ENCODE results near the gene PXK.

Gene PXK

DNA sequence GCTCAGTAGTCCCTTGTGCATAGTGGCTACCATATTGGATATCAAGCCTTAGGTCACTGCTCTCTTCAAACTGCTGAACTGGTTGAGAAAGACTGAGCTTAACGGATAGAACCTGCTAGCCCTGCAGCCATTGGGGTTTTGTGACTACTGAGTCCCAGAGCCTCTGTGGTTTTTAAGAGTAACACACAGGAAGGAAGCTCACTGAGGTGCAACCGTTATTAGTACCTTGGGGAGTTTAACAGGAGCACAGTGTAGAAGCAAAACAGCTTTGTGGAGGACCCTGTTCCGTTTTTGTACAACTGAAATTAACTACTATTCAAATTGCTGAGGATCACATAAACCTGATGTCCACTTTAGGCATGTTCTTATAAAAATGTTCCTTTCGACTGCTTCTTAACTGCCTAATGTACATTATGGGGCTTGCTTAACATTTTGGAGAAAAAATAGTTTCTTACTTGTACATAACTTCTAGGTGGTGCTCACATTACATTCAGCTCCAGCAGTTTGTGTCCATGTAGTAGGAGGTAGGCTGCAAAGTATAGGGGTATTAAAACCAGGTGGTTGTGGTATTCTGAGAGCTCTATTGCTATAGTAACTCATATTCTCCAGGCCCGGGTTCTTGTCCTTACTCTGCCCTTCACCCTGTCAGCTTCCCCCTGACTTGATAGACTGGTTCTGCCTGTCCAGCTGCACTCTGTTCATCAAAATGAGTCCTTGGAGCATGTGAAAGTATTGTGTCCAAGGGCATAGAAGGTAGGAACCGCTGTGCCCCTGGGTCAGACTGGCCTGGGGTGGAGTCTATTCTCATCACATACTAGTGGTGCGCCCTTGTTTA is 17.3 kb downstream of the PXK start:
- no peak for DNase-seq

DNA sequence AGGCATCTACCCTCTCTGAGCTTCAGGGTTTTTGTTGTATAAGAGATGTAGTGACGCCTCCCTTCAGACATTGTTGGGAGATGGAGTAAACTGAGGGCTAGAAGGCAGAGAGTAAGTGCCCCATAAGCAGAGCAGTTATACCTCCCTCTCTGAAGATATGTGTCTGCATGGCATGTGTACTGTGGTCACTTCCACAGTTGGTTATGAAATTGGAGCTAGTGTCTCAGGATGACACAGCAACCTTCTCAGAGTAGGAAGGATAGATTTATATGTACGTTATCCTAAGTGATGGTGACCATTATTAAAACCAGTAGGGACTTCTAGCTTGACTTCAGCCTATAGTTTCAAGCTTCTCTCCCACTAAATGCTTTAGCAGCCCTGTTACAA is 17.9 kb downstream of the PXK start:
- DNase-seq = no peak

DNA sequence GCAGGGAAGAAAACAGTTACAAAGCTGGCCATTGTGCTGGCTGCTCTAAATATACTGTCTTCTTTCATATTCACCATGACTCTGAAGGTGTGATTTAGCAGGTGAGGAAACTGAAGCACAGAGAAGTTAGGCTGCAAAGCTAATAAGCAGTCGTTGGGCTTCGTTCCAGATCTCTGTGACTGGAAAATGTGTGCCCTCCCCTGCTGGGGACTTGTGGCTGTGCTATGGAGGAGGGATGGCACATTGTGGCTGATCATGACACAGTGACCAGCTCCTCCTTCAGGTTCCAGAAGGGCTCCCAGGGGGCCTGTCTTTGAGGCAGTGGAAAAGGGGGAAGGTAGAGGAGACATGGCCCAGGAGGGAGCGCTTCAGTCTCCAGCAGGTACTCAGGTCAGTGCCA is 19.2 kb downstream of the PXK start:
- no peak for DNase-seq

DNA sequence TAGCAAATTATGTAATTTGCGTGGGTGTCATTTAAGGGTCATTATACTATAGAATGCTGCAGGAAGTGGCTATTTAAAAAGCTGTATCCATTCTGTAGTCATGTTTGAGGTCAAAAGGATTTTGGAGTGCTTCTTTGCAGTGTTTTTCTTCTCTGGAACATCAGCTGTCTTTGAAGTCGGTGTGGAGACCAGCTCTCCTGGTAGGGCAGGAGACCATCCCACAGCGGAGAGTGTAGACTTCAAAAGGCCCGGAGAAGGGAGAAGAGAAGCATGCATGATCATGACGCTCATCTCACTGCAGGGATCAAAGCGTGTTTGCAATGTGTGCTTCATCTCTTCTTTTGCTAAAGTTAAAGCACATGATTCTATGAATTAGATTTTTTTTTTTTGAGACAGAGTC is 19.9 kb downstream of the PXK start:
- DNase-seq = no peak

DNA sequence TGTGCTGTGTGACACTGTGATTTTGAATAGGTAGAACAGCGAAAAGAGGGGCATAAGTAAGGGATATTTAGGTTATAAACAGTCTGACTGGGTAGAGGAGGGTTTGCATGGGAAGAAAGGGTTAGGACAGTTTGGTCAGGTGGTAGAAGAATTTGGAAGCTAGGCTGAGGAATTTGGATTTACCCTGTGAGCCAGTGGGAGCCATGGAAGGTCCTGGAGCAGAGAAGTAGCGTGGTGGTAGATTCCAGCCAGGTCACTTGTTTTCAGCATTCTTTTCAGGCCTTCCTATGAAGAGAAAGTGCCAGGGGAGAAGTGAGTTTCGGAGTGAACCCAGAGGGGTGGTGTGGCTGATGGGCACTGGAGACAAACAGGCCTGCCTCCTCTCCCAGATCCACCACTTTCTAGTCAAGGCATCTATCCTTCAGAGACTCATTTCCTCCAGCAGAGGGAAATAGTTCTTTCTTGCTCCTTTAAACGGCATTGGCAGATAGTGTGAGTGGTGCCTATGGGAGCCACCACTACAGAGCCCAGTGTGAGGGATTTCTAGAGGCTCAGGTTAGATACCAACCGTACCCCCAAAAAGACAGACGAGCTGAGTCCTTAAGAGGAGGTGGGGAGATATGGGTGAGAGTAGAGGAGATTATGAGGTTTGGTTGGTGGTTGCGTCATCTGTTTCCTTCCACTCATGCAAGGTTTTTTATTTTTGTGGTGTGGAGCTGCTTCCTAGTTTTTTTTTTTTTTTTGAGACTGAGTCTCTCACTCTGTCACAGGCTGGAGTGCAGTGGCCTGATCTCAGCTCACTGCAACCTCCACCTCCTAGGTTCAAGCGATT is 21.2 kb downstream of the PXK start:
- DNase-seq = no peak

DNA sequence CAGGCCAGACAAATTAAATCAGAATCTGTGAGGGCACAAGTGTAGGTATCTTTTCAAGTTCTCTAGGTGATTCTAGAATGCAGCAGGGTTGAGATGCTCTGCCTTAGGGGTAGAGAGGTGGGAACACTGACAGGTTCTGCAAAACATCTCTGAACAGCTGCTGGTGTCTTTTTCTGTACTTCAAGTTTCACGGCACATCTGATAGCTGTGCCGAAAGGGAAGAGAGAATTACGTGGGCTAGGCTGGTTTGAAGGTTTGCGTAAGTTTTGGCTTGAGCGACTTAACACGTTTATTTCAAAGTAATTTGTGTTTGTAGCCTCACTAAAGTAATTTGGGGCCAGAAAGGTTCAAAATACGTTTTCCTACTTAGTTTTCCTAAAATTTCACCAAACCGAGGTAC is 22.5 kb downstream of the PXK start:
- DNase-seq = no peak

DNA sequence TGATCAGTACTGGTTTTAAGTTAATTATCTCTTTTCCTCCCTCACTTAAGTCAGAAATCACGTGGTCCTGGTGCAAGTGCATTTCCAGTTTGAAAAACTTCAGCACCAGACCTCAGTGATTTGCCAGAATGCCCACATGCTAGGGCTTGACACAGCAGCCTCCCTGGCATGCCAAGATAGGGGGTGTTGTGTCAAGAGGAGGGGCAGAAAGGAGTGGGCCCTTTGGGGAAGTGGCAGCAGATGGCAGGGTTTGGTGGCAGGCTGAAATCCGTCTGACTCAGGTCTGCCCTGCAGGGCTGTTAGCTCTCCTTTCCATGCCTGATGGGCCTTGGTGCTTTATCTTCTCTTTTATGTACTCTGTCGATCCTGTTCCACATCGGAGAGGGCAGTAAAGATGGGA is 23.4 kb downstream of the PXK start:
- DNase-seq = no peak

DNA sequence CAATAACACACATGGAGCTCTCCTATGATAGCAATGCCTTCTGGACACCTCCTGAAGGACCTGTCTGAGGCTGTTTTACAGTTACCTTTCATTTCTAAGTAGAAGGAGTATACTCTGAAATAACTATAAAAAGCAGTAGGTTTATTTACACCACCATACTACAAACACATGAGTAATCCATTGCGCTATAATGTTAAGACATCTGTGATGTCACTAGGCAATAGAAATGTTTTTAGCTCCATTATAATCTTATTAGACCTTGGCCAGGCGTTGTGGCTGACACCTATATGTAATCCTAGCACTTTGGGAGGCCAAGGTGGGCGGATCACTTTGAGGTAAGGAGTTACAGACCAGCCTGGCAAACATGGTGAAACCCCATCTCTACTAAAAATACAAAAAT is 24.7 kb downstream of the PXK start:
- DNase-seq = no peak

DNA sequence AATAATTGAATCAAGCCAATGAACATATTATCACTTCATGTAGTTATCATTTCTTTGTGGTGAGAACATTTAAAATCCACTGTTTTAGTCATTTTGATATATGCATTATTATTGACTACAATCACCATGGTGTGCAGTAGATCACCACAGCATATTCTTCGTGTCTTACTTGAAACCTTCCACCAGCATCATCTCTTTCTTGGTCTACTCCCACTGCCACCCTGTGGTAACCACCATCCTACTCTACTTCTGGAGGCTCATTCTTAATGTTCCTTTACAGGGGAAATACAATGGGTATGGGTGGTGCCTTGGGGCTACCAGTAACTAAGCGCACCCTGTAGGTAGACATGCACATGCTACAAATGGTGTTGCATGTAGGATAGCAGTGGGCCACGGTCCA is 25.4 kb downstream of the PXK start:
- no peak for DNase-seq

DNA sequence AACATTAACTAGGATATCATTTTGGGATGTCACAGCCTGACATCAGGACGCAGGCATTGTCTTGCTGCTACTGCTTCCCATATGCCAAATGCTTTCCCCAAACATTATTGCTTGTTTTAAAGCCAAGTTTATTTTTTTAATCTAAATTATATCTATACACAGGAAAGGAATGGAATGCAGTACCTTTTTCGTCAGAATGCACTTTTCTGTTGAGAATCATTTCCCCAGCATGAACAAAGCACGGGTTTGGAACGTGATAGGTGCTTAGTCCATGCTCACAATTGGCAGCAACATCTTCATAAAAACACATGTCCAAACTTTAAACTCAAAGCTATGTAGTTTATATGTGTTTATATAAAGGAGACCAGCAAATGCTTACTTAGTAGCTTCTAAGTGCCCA is 26.1 kb downstream of the PXK start:
- DNase-seq = no peak

DNA sequence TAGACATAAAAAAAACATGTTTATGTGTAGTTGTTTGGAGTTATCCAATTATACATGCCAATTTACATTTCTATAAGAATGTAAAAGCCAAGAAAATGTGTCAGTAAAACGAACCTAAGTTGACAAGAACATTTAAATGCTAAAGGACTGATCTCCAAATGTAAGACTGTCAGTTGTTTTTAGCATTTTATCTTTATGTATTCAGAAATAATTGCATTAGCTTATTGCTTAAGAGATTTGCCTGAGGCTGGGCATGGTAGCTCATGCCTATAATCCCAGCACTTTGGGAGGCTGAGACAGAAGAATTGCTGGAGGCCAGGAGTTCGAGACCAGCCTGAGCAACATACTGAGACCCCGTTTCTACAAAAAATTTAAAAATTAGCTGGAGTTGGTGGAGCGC is 26.9 kb downstream of the PXK start:
- DNase-seq = no peak

DNA sequence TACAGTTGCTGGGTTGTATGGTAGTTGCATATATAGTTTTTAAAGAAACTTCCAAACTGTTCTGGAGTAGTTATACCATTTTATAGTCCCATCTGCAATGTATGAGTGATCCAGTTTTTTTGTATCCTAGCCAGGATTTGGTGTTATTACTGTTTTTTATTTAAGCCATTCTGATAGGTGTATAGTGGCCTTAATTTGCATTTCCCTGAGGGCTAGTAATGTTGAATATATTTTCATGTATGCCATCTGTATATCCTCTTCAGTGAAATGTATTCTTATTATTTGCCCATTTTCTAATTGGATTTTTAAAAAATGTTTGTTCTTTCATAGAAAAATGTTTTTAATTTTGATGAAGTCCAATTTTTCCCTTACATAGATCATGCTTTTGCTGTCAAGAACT is 29.2 kb downstream of the PXK start:
- no peak for DNase-seq

DNA sequence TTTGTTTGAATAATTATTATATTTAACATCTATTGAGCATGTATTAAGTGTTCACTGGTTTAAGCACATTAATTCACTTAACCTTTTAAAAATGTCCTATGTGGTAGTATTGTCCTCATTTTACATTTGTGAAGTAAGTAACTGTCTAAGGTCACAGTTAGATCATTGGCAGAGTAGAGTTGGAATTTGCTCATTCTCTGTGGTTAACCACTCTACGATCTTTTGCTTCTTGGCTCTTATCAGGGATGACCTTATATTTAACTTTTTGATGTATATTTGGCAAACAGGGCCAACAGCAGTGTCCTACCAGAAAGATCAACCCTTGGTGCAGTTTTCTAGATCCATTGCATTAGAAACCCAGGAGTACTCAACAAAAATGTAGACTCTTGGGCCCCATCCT is 34.0 kb downstream of the PXK start:
- no peak for DNase-seq

DNA sequence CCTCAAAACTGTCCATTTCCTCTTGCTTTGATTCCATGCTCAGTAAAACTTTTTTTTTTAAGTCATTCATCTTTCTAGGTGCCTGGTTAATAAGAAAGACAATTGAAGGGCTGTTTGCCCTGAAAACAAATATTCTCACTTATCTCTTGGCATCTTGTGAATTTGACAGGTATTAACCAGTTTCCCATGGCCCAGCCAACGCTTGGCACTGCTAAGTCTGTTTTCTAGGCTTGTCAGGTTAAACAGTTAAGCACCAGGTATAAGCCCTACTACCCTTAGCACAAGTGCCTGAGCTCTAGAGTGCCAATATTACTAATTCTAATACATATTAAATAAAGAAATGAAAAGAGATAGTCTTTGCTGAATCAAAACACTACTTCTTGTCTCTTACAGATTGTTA is 36.3 kb downstream of the PXK start:
- DNase-seq = no peak

DNA sequence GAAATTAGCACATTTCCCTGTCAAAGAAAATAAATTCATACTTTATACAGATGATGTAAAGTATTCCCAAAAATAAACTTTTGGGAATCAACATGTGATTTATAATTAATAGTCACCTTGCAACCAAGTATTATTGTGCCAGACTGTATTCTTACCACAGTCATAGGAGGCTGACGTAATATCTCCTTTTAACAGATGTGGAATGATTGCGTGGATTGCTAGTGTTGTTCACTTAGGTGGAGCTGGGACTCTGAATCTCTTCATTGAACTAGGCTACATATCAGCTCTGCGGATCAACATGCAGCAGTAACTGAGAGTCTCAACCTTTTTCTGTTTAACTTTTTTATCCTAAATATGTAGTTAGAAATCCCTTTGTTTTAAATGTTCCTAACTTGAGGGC is 37.2 kb downstream of the PXK start:
- no peak for DNase-seq

DNA sequence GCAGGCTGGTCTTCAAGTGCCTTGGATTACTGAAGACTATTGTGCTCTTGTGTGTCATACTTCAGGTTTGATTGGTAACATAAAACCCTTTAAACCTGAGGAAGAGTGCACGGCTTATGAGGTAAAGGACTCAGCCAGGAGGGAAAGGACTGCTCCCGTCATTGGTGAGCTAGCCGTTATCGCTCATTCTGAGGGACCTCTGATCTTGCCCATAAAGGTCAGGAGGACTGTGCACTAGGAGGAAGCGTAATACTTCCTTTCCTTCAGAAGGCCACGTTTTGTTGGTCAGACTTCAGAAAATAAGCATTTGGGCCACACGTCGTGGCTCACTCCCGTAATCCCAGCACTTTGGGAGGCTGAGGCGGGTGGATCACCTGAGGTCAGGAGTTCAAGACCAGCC is 37.7 kb downstream of the PXK start:
- DNase-seq = no peak

DNA sequence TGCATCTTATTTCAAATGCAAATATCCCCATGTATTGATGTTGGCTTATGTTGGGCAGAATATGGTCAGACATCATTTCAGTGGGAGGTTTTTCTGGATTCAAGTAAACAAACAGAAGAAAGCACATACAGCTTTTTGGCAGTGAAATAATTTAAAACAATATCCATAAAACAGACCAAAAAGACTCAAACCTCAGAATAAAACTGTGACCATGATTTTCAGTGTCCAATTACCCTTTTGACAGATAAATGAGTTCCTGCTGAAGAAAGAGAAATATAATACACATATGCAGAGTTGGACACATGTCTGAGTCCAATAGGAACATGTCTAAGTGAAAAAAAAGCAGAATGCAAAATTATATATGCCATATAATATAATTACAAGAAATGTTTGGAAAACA is 39.1 kb downstream of the PXK start:
- no peak for DNase-seq

DNA sequence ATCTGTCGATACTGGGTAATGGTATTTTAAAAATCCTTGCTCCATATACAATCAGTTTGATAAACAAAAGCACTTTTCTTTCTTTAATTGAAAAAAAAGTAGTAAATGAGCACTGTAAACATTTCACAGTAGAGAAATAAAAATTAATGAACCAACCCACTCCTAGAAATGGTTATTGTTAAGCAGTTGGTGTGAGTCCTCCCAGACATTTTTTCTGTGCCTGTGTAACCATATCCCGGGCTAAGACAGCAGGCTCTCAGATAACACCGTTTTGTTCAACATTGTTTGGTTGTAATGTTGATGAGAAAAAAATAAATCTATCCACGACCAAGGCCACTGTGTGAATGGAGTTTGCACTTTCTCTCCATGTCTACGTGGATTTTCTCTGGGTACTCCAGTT is 42.6 kb downstream of the PXK start:
- no peak for DNase-seq

DNA sequence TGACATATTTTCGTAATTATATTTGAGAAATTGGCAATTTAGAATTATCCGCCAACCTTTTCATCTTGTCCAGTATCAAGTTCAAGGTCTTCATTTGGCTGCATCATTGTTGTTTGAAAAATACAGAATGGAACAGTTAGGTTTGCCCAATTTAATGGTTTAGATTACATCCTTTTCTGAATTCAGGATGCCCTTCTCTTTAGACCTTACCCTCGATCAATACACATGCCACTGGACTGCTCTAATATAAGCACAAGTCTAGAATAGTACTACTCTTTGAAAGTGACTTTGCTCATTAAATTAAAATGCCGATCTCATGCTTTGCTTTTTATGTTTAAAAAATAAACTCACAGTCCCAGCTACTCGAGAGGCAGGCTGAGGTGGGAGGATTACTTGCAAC is 44.5 kb downstream of the PXK start:
- no peak for DNase-seq

DNA sequence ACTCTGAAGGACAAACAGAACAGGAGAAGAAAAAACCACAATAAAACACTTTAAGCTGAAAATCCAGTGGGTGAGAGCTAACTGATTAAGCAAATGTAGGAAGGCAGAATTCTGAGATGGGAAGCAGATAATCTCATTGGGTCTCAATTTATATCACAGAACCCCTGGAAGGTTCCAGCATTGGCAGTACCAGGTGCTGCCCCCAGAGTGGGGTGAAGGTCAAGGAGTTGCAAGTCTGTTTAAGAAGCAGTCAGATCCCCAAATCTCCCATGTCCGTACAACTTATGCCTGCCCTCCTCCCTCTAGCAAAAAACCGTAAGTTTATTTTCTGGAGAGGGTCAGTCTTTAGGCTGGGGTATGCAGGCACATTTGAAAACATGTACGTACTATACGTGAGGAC is 45.1 kb downstream of the PXK start:
- no peak for DNase-seq

DNA sequence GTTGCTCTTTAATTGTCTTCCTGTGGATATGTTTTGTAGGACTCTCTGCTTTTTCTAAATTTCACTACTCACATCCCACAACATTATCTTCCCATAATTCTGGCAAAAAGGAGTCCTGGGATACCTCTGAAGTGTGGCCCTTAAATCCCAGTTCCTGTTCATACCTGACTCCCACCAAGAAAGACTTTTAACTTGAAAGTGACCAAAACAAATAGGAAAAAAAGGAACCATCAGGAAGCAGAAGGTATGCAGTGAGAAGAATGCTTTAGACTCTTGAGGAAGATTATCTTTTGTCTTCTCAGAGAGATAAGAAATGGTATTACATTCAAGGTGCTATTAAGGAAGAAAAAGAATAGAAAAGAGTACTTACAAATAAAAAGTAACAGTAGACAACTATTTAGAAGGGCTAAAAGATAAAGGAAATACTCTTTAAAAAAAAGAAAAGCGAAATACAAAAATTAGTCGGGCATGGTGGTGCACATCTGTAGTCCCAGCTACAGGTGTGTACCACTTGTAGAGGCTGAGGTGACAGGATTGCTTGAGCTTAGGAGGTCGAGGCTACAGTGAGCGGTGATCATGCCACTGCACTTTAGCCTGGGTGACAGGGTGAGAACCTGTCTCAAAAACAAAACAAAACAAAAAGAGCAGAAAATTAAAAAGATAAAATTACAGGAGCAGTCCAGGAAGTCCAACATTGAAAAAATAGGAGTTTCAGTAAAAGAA is 46.8 kb downstream of the PXK start:
- no peak for DNase-seq

DNA sequence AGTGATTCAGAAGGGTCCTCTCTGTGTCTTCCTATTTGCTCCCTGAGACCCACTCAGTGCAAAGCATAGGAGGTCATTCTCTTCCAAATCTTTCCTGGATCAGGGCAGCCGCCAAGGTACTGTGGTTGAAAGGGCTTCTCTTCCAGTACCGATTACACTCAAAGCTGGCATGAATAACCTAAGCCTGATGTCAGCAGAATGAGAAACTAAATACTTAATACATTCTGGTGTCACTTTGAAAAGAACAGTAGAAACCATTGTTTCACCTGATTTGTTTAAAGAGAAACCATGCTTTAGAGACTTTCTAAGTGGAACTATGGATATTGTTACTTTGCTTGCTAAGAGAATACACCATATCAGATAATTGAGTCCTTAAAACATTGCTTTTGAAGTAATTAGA is 50.8 kb downstream of the PXK start:
- no peak for DNase-seq

DNA sequence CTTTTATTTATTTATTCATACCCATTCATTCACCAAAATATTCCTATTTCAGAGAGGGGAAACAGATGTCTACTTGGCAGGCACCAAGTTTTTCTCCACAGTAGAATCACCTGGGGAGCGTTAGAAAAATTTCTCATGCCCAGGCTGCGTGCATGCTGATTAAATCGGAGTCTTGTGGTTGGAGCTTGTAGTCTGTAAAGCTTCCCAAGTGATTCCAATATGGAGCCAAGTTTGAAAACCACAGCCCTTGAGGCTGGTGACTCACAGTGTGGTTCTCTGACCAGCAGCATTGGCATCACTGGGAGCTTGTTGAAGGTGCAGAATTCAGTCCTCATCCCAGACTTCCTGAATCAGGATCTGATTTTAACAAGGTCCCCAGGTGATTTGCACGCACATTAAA is 51.2 kb downstream of the PXK start:
- DNase-seq = peak; percentile 24

Measured in NCI-H2107 (cell line).